NCI-H1092 (cell line): ENCODE data around the gene GOLGA6L24.
"Not testable (repeated sequence)": the region's sequence is repeated elsewhere in the genome, so short reads cannot be mapped to it uniquely, and the experiment has no call there.

Experiments used
- DNase-seq: peaks from one replicate; lab custom pipeline; 2025; lab: John Stamatoyannopoulos, UW

GOLGA6L24 gene

DNA sequence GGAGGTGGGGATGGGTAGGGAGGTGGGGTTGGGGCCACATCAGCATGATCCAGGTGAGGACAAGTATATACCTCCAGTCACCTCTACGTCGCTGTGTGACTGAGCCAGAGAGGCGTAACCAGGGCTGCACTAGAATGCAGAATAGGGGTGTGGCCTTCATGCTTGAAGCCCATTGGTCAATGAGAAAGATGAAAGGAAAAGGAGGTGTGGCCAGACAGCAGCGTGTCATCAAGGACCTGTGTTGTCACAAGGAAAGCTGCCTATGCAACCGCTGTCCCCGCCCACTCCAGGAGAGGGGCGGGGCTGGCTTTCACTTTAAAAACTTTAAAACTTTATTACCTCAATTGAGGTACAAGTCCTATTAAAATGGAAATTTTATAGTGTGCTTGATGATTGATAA is at the start of gene GOLGA6L24:
Gene GOLGA6L24 (minus strand): TSS at position 101 of the 400 bp plus-strand sequence. CDS start 61 bp downstream, at position 40.
- DNase-seq: not testable (repeated sequence)

GRCh38 chr15:28402774-28403435 is 45.0 kb upstream of the GOLGA6L24 start:
- DNase-seq: not testable (repeated sequence)

GRCh38 chr15:28396022-28396421 is 38.1 kb upstream of the GOLGA6L24 start:
- DNase-seq: not testable (repeated sequence)

DNA sequence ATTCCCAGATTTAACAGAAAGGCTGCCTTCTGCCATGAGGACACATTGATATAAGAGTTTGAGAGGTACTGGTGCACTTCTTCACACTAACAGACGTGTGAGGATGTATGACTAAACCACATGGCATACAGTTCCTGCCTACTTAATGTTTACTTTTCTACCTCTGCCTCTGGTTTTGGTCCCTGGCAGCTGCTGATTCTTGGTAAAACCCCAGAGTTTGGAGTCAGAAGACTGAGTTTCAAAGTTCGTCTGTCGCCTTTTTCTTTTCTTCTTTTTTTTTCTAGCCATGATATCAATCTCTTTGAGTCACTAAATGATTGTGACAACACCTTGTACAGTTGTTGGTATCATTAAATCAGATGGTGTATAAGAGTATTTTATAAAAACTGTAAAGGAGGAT is 22.2 kb upstream of the GOLGA6L24 start:
- DNase-seq: not testable (repeated sequence)

- DNase-seq: not testable (repeated sequence)
Observed at GRCh38 chr15:28378364-28378763, 20.5 kb upstream of the GOLGA6L24 start, which contains the start of gene GOLGA8F. Gene GOLGA8F (plus strand): TSS chr15:28378664. CDS start chr15:28378762, 98 bp downstream.

- DNase-seq: not testable (repeated sequence)
Observed at GRCh38 chr15:28365502-28365901, 7.6 kb upstream of the GOLGA6L24 start.

GRCh38 chr15:28322129-28322588 is 35.7 kb downstream of the GOLGA6L24 start, which contains the start of gene HERC2:
Gene HERC2 (minus strand): TSS chr15:28322179. CDS start chr15:28321433, 746 bp downstream.
- DNase-seq: not testable (repeated sequence)

GRCh38 chr15:28321358-28322078 is 36.4 kb downstream of the GOLGA6L24 start:
- DNase-seq: not testable (repeated sequence)

DNA sequence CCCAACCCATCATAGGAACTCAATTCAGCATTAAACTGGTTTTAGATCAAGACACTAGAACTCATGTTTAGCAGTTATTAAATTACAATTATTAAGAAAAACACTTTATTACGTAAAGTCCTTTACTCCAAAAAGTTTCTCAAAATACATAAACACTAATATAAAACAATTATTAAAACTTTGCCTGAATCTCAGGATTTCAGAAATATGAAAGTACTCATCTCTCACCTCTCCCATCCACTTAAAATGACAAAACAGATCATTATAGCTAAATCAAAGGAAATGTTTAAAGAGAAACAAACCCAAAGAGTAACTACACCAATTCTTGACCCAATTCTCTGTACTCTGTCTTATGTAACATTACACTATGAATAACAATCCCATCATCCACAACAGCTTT is 38.2 kb downstream of the GOLGA6L24 start:
- not testable (repeated sequence) for DNase-seq

DNA sequence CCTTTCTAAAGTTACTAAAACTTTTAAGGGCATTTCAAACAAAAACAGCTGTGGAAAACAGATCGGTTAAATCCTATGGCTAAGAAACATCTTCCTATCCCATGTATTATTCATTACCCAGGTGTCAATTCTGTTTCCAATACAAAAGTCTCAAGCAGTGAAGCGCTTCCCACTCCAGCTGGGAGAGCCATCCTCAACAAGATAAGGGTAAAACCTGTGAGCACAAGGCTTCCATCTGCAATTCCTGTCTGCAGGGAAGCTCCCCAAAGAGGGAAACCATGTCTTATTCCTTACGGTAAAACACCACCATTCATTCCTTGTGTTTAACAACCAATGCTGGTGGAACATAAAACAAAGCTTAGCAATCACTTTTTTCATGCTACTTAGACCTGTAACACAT is 39.1 kb downstream of the GOLGA6L24 start:
- DNase-seq: not testable (repeated sequence)

DNA sequence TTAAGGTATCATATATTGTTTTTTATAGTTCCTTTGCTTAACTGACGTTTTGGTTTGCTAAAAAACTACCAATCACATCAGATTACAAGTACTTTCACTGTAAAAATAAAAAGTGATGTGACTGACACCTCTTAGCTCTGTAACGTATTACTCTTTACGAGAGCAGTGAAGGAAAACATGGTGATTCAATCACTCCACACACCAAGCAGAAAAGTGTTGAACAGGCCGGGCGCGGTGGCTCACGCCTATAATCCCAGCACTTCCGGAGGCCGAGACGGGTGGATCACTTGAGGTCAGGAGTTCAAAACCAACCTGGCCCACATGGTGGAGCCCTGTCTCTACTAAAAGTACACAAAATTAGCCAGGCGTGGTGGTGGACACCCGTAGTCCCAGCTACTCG is 39.8 kb downstream of the GOLGA6L24 start:
- DNase-seq: not testable (repeated sequence)

GRCh38 chr15:28316958-28317357 is 40.9 kb downstream of the GOLGA6L24 start:
- DNase-seq: not testable (repeated sequence)

GRCh38 chr15:28310454-28310853 is 47.4 kb downstream of the GOLGA6L24 start:
- DNase-seq: not testable (repeated sequence)

- not testable (repeated sequence) for DNase-seq
Observed at GRCh38 chr15:28308718-28309117, 49.2 kb downstream of the GOLGA6L24 start.
